Measurements from ENCODE around the gene PDLIM1.

GRCh38 chr10:95214793-95215192 lies 76.0 kb downstream of the PDLIM1 start:
- no peak for TF ChIP-seq CTCF (IDR thresholded peaks at IDR 0.05; ENCODE audit: low read length)
- no peak for TF ChIP-seq EZH2phosphoT487 (IDR thresholded peaks at IDR 0.05; ENCODE audit: low read length)
